Transverse colon (tissue), 4 donors: ENCODE results near the gene CCDC73. TPM values are rescaled to one million over a fixed set of nuclear protein-coding genes. Genes with fewer than 3 reads are reported as not detected.
A peak's percentile ranks its signal among the peaks of the same experiment; 100 is the strongest.

Source experiments
- DNase-seq: peaks from one replicate; pipeline ENCODE4 v3.0.0-alpha.2; 2019
- H3K27ac ChIP-seq, 4 donors: fragments of 200-600 bp; sonication (generic); 2 replicates each; pipeline ENCODE4 v1.5.1; 2016 to 2018; ENCODE audit warnings: inconsistent platforms in 4 of 4
- H3K27me3 ChIP-seq: fragments of 200-600 bp; sonication (generic); 2 replicates; pipeline ENCODE4 v1.5.1; 2017; ENCODE audit warnings: inconsistent platforms
- H3K36me3 ChIP-seq, 4 donors: fragments of 200-600 bp; sonication (generic); 2 replicates each; pipeline ENCODE4 v1.5.1; 2017 to 2019; ENCODE audit warnings: inconsistent platforms in 4 of 4
- H3K4me1 ChIP-seq, 4 donors: fragments of 200-600 bp; sonication (generic); 2 replicates each; pipeline ENCODE4 v1.5.1; 2017 to 2020; ENCODE audit warnings: inconsistent platforms in 4 of 4
- H3K4me3 ChIP-seq, 4 donors: fragments of 200-600 bp; sonication (generic); 1 replicate in 1 of 4; 2 replicates in 3 of 4; pipeline versions ENCODE4 v1.5.1 to v1.6.1; 2017 to 2019; ENCODE audit warnings: inconsistent platforms in 4 of 4
- H3K9me3 ChIP-seq, 2 donors: fragments of 200-600 bp; sonication (generic); 2 replicates each; pipeline ENCODE4 v1.5.1; 2017 to 2019; ENCODE audit warnings: inconsistent platforms in 2 of 2
- EP300 ChIP-seq: sonication (generic); formaldehyde crosslinking; IDR thresholded peaks from one replicate; pipeline ENCODE4 v1.6.1; 2017; ENCODE audit warnings: antibody characterized with exemption, low read depth
- POLR2A ChIP-seq: fragments of 450-650 bp; IDR thresholded peaks from one replicate; pipeline ENCODE4 v1.6.1; 2016; ENCODE audit warnings: antibody characterized with exemption, mild to moderate bottlenecking, moderate library complexity
- POLR2AphosphoS5 ChIP-seq, 3 donors: sonication (generic); formaldehyde crosslinking; IDR thresholded peaks; one replicate each; pipeline ENCODE4 v1.6.1; 2016; ENCODE audit warnings: antibody characterized with exemption in 3 of 3
- WGBS, 2 donors: methylation state at CpG; one replicate each; pipeline ENCODE4 v1.1.5; 2018; ENCODE audit warnings: low coverage in 1 of 2; 5-methylcytosine and 5-hydroxymethylcytosine counted together
- in situ Hi-C, 4 donors: fragments of 200-750 bp; cut with MboI; loops; one replicate each; pipeline versions ENCODE4 v1.15.0 to v1.15.1; 2017; ENCODE audit warnings: low sequenced_read_pairs in 3 of 4, low pct_ligation_motif_present in 1 of 4, low pct_unique_long_range_greater_than_20kb in 1 of 4
- intact Hi-C: fragments of 100-400 bp; cut with DNase I; formaldehyde crosslinking; loops from one replicate; pipeline ENCODE4 v1.15.1; 2023; ENCODE audit warnings: low total_unique reads
- total RNA-seq, 4 donors: library from RNA; depleted of rRNA; stranded (reverse); fragments of >200 nt; gene quantifications; one replicate each; pipeline ENCODE4 v1.1.0, GENCODE V29; 2016
- TF ChIP-seq, protein P1 (sequence below), 5 experiments: fragments of 200-600 bp in 3 of 5; fragments of 450-650 bp in 2 of 5; sonication (generic) in 3 of 5; IDR thresholded peaks; 1 replicate in 2 of 5; 2 replicates in 3 of 5; pipeline ENCODE4 v1.5.1; 2016 to 2017; ENCODE audit warnings: antibody characterized with exemption in 5 of 5, inconsistent platforms in 3 of 5, mild to moderate bottlenecking in 2 of 5, moderate library complexity in 1 of 5

The CCDC73 gene
- total RNA-seq, 4 donors from 2014 or later, result not detected

DNA sequence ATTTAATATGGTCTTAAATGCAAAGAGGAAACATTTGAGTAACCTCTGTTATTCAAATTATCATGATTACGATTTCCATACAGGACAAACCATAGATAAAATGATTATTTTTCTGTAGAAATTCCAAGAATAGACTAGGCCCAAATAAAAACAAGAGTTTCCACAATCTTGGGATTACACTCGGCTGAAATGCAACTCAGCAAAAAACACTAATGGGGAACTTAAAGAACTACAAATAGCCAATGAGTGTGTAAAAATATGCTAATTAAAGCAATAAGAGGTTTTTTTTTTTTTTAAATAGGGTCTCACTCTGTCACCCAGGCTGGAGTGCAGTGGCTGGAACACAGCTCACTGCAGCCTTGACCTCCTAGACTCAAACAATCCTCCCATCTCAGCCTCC is 24.7 kb upstream of the CCDC73 start:
- in situ Hi-C loops, result no loop called here
- no peaks in the 10 kb centered on the region for H3K36me3 ChIP-seq

DNA sequence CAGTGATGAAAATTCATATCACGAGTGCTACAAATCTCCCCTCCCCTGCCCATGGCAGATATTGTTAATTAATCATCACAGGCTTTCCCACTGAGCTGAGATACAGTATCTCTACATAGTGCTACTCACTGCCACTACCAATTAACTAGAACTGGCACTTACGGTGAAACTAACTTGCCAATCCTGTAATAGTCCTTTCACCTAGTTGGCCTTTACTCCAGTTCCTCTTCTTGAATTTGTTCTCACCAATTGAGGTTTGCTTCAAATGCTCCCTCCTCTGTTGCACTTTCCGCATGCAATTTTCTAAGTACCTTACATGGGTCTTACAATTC is 23.4 kb upstream of the CCDC73 start:
- H3K36me3 ChIP-seq, result no peaks in the 10 kb centered on the region
- H3K4me3 ChIP-seq, result no peak overlapping the region
- no peak overlapping the region for H3K27ac ChIP-seq
- no peaks in the 10 kb centered on the region for H3K9me3 ChIP-seq
- no peaks in the 10 kb centered on the region for H3K4me1 ChIP-seq
- no peaks in the 10 kb centered on the region for H3K27me3 ChIP-seq
- intact Hi-C loops (no loop called here), in situ Hi-C loops (no loop called here)
- TF ChIP-seq EP300 (no peak), POLR2AphosphoS5 (IDR thresholded peaks at IDR 0.05) (no peak), POLR2A (no peak)
- TF ChIP-seq, protein P1, sequence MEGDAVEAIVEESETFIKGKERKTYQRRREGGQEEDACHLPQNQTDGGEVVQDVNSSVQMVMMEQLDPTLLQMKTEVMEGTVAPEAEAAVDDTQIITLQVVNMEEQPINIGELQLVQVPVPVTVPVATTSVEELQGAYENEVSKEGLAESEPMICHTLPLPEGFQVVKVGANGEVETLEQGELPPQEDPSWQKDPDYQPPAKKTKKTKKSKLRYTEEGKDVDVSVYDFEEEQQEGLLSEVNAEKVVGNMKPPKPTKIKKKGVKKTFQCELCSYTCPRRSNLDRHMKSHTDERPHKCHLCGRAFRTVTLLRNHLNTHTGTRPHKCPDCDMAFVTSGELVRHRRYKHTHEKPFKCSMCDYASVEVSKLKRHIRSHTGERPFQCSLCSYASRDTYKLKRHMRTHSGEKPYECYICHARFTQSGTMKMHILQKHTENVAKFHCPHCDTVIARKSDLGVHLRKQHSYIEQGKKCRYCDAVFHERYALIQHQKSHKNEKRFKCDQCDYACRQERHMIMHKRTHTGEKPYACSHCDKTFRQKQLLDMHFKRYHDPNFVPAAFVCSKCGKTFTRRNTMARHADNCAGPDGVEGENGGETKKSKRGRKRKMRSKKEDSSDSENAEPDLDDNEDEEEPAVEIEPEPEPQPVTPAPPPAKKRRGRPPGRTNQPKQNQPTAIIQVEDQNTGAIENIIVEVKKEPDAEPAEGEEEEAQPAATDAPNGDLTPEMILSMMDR (IDR thresholded peaks at IDR 0.05), result no peak
- no peak for DNase-seq
- WGBS, 2 donors, result 71 to 78% methylated on average over 2 to 3 of the region's 3 CpGs

More for the DNA sequence above, 24.7 kb upstream of the CCDC73 start:
- intact Hi-C loops, result no loop called here
- no peak for DNase-seq
- H3K4me1 ChIP-seq, result no peaks in the 10 kb centered on the region
- no peak overlapping the region for H3K4me3 ChIP-seq
- H3K9me3 ChIP-seq, result no peaks in the 10 kb centered on the region
- WGBS, 2 donors, result 82 to 87% methylated on average over 2 of the region's 2 CpGs
- TF ChIP-seq EP300, result no peak
- TF ChIP-seq POLR2AphosphoS5 (IDR thresholded peaks at IDR 0.05), result no peak
- TF ChIP-seq POLR2A, result no peak
- TF ChIP-seq, protein P1 (IDR thresholded peaks at IDR 0.05), result no peak
- no peaks in the 10 kb centered on the region for H3K27me3 ChIP-seq
- H3K27ac ChIP-seq, result no peak overlapping the region

DNA sequence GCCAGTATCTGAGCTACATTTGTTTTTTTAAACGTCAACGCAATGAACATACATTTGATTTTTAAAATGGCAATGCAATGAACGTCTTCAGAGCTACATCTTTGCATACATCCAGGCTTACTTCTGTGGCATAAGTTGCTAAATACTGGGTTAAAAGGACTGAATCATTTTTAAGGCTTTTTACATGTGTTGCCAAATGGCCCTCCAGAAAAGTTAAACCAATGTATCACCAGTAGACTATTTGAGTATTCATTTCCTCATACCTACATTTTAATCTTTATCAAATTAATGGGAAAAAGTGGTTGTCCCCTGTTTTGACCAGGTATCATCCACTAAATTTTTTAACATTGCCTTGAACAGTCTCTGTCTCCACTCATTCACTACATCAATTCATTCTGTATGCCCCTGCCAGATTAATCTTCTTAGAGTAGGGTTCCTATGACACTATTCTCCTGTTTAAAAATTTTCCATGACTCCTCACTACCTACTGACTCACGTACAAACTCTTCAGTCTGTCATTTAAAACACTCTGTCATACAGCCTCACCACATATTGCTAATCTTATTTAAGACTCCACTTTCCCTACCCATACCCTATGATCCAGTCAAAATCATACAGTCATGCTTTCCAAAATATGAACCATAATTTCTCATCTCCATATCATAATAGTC is 22.9 kb upstream of the CCDC73 start:
- no peaks in the 10 kb centered on the region for H3K27me3 ChIP-seq
- no peaks in the 10 kb centered on the region for H3K9me3 ChIP-seq
- no peaks in the 10 kb centered on the region for H3K4me1 ChIP-seq
- 92% methylated on average over 3 to 4 of the region's 4 CpGs for whole genome bisulfite sequencing, 2 donors
- intact Hi-C loops (no loop called here), in situ Hi-C loops (no loop called here)
- no peak overlapping the region for H3K27ac ChIP-seq
- H3K4me3 ChIP-seq, result no peak overlapping the region
- TF ChIP-seq, protein P1 (IDR thresholded peaks at IDR 0.05), result no peak
- no peak for TF ChIP-seq POLR2AphosphoS5 (IDR thresholded peaks at IDR 0.05)
- no peak for TF ChIP-seq POLR2A
- TF ChIP-seq EP300, result no peak
- H3K36me3 ChIP-seq, result no peaks in the 10 kb centered on the region
- DNase-seq, result no peak

DNA sequence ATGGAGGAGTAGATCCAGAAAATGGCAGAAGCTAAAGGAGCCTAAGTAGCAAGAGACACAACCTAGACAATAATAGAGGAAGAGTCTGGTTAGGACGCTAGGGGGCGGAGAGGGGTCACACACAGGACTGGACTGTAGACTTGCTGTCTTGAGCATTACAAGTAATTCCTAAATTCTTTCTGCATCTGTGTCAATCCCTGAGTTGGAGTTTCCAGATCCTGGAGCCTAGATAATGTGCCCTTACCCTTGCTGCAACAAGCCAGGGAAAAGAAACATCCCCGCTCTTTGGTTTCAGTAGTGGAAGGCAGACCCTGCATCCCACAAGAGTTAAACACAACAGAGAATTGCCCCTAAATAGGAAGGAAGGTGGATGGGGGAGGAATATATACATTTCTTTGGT is 14.9 kb upstream of the CCDC73 start:
- peak; percentile 74 for DNase-seq
- H3K4me1 ChIP-seq, result no peaks in the 10 kb centered on the region
- intact Hi-C loops, result no loop called here
- H3K27me3 ChIP-seq, result no peaks in the 10 kb centered on the region
- no peak overlapping the region for H3K27ac ChIP-seq
- WGBS, 2 donors, result 31% methylated on average over 3 of the region's 3 CpGs; no CpG with 5 or more reads in 1 of the 2 donors
- no peaks in the 10 kb centered on the region for H3K9me3 ChIP-seq
- in situ Hi-C loops, result no loop called here
- no peak overlapping the region for H3K4me3 ChIP-seq
- TF ChIP-seq EP300 (no peak), POLR2AphosphoS5 (IDR thresholded peaks at IDR 0.05) (no peak), POLR2A (no peak)
- TF ChIP-seq, protein P1 (IDR thresholded peaks at IDR 0.05), result peak; percentile 46 to 65 (median 60)
- no peaks in the 10 kb centered on the region for H3K36me3 ChIP-seq
